ENCODE data around the gene CD151. TPM values are rescaled to one million over a fixed set of nuclear protein-coding genes. Genes with fewer than 3 reads are reported as not detected.

Gene CD151
- total RNA-seq, 1 experiment from 2014 or later = 296 TPM

- TF ChIP-seq YY1 (IDR thresholded peaks at IDR 0.05; ENCODE audit: extremely low read depth, insufficient replicate concordance, low read depth, low read length) (no peak), REST (IDR thresholded peaks at IDR 0.05; ENCODE audit: low read depth) (no peak), TCF7L2 (IDR thresholded peaks at IDR 0.05; ENCODE audit: borderline replicate concordance, extremely low read depth, insufficient read depth, insufficient read length) (no peak), MAX (IDR thresholded peaks at IDR 0.05) (no peak), ELF1 (IDR thresholded peaks at IDR 0.05; ENCODE audit: borderline replicate concordance, low read depth) (no peak), SIN3A (IDR thresholded peaks at IDR 0.05; ENCODE audit: low read depth) (no peak), ZBTB33 (IDR thresholded peaks at IDR 0.05; ENCODE audit: extremely low read depth, insufficient replicate concordance, low read length) (no peak), POLR2AphosphoS5 (IDR thresholded peaks at IDR 0.05; ENCODE audit: low read depth, low read length) (no peak), FOSL1 (IDR thresholded peaks at IDR 0.05; ENCODE audit: low read depth) (no peak), EZH2phosphoT487 (IDR thresholded peaks at IDR 0.05; ENCODE audit: borderline replicate concordance) (no peak), EGR1 (IDR thresholded peaks at IDR 0.05; ENCODE audit: low read depth) (no peak), ATF3 (IDR thresholded peaks at IDR 0.05) (no peak), POLR2A (IDR thresholded peaks at IDR 0.05; ENCODE audit: borderline replicate concordance, extremely low read depth, insufficient read depth, insufficient read length) (no peak), CTCF (IDR thresholded peaks at IDR 0.05 in 2 of 3, conservative IDR thresholded peaks at IDR 0.05 in 1 of 3; ENCODE audit: borderline replicate concordance in 1 of 3, insufficient read depth in 1 of 3, low read depth in 2 of 3, low read length in 2 of 3) (no peak), JUND (IDR thresholded peaks at IDR 0.05) (no peak)
- DNase-seq (ENCODE audit: low read depth, low spot score) = no peak
- ChIA-PET CTCF (no interaction called here), POLR2A (no interaction called here), RAD21 (ENCODE audit: low non-redundant PET in 1 of 2, low total read pairs in 2 of 2, uncharacterized antibody in 2 of 2, unreplicated experiment in 2 of 2) (no interaction called here)
- Histone ChIP-seq H3K27ac (ENCODE audit: low read depth, low read length) (peak overlapping the region; percentile 32; the same call in 1 of the 2 replicates), H3K9me2 (ENCODE audit: insufficient read depth) (no peaks in the 10 kb centered on the region), H3K4me2 (ENCODE audit: low read length) (no peak overlapping the region), H3K9ac (ENCODE audit: low read length) (no peak overlapping the region), H3K79me2 (ENCODE audit: insufficient read depth, low read length) (peaks cover 22% of the 10 kb centered on the region), H3K4me3 (replicated peaks in 1 of 2; ENCODE audit: low read depth in 1 of 2, low read length in 2 of 2) (no peak overlapping the region), H3K36me3 (ENCODE audit: control insufficient read depth in 1 of 2, insufficient read depth in 2 of 2, low read length in 2 of 2) (no peaks in the 10 kb centered on the region), H3K27me3 (ENCODE audit: insufficient read depth, low read length) (no peaks in the 10 kb centered on the region), H3K4me1 (ENCODE audit: control insufficient read depth in 1 of 2, insufficient read depth in 2 of 2, low read length in 2 of 2) (peaks cover 34 to 52% of the 10 kb centered on the region in 2 experiments), H2AFZ (ENCODE audit: low read depth, low read length, poor library complexity, severe bottlenecking) (no peak overlapping the region), H4K20me1 (ENCODE audit: insufficient read depth) (no peaks in the 10 kb centered on the region), H3K9me3 (ENCODE audit: control insufficient read depth in 1 of 2, insufficient read depth in 1 of 2, low read depth in 1 of 2, low read length in 2 of 2) (no peaks in the 10 kb centered on the region)
- no TSS peak for BruUV-seq (replicated peaks)
- ATAC-seq = no peak
- intact Hi-C loops (cut with micrococcal nuclease) = no loop called here
Observed at GRCh38 chr11:824942-825341, 7.8 kb upstream of the CD151 start.
